Activated CD8-positive, alpha-beta memory T cell treated with anti-CD3 and anti-CD28 coated beads, Interleukin-2, amount 50 U/mL, for 24 hours (primary cell): ENCODE measurements around the gene PRR30.

Experiments
- DNase-seq: peaks from one replicate; pipeline ENCODE4 v3.0.0-alpha.2; 2020; ENCODE audit errors: extremely low read depth

Gene PRR30

DNA sequence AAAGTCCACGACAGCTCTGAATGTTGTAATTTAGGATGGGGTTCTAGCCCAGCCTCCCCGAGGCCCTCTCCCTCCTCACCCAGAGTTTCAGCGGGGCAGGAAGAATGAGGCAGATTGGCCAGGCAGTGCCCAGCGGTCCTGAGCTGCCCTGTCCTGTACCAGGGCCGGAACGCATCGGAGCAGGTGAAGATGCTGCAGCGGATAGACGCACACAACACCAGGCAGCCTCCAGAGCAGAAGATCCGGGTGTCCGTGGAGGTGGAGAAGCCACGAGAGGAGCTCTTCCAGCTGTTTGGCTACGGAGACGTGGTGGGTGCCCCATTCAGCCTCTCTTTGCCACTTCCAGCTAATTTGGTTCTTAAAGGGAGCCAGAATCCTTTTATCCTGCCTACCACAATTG, 41.9 kb downstream of the PRR30 start:
- DNase-seq: no peak

DNA sequence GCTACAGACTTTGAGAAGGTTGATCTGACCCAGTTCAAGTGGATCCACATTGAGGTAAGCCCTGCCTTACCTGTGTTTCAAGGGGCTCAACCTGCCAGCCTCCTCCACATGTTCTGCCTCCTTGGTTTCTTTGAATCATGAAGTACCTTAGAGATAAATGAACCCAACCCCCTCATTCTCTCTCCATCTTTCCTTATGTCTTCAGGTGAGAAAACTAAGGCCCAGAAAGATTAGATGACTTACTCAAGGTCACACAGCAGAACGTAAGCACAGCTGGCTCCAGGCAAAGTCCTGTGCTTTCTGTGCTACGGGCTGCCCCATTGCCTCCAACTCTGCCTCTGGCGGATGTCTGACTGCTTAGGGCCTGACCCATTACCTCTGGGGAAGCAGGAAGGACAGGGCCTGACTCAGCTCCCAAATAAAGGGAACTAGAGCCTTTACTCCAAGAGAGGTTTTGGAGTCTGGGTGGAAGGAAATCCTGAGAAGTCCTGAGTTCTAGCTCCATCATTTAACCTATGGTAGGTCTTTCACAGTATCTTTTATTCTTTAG, 42.4 kb downstream of the PRR30 start:
- no peak for DNase-seq

DNA sequence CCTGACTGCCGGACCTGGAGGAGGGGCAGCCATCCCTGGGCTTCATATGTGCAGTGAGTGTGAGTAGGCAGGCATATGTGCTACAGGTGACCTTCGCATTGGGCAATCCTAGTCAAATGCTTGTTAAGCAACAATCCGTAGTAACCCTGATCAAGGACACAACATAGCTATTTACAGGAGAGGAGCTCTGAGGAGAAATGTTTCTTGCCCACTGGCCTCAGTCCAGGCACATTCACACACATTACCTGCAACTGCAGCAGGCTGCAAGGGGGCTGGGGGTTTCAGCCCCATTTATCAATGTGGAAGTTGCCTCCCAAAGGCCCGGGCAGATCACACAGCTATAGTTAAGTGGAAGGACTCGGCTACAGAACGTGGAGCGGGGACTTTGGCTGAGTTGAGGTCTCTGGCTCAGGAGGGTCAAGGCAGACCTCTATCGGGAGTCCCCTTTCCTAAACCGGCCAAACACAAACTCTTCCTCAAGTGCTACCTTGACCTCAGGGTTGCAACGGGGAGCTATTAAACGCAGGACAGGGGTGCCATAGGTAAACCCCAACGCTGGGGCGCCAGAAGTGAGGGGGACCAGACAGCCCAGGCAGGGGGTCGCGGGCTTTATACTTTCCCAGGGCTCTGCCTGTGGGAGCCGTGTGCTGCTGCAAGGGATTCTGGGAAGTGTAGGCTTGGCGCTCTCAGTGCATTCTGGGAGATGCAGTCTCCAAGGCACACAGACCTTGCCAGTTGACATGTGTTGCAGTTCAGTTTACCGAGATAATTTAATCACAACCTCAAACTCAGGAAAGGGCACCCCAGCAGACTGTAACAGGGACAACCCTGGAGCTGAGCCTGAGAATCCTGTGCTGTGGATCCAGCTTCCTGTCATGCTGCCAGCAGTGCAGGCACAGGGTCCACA, 43.2 kb downstream of the PRR30 start:
- no peak for DNase-seq

DNA sequence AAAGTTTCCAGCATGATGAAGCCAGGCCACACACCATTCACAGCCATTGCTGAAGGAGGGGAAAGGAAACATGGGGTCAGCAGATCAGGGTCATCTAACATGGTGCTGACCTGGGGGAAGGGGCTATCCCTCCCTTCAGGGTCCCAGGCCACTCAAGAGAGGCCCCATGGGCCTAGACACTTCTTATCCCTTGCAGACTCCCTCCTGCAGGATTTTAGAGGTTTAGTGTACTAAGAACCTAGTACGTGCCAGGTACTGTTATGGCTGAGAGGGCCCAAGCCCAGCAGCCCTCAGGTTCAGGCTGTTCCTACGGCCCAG, 43.8 kb downstream of the PRR30 start:
- no peak for DNase-seq

DNA sequence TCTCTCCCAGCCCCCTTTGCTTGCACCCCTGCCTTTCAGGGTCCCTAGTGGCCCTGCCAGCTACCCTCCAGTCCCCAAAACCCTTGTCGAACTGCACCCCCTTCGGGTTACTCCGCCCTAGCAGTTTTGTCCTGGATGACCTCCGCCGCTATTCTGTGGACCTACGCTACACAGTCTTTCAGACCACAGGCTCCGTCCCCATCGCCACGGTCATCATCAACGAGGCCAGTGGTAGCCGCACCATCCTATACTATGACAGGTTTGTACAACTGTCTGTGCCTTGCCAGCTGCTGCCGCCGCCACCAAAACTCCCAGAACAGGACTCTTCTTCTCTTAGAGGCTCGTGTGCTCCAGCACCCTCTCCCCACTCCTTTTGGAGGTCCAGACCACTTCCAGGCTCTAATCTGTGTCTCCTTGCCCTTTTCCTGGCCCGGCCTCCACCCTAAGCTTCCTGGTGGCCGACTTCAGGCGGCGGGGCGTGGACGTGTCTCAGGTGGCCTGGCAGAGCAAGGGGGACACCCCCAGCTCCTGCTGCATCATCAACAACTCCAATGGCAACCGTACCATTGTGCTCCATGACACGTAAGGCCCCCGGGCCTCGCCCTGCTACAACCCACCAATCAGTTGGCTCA, 44.7 kb downstream of the PRR30 start:
- DNase-seq: no peak

DNA sequence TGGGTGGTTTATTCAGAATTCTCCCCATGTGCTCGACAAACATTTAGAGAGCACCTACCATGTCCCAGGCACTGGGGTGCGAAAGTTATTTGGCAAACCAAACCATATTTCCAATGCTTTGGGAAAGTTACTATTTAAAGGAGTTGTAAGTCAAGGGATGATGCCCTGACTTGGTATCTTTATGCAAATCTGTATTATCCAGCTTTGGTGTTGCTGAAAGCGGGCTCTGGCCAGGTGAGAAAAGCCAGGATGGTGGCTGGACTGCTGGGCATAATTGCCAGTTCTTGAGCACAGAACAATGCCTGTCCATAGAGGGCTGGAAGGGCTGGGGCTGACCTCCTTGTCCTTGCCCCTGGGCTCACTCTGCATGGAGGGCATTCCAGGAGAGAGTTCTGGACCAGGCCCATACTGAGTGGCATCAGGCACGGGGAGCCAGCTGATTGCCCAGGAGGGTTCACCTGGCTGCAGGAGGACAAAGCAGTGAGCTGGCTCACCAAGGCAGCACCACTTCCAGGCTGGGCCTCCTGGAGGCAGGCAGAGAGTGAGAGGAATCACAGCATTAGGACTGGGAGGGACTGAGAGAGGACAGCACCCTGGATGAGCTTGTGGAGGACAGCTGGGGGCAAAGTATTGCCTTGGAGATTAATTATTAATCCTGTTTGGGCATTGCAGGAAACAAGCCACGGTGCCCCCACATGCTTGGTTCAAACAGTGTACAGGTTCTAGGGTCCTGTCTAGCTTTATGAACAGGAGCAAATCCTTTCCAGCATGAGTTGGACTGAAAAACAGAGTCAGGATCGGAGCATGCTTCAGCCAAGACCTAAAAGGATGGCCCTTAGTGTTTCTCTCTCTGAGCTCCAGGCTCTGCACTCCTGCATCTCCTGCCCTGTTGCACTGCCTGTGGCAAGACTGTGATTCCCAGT, 45.5 kb downstream of the PRR30 start:
- DNase-seq: no peak

DNA sequence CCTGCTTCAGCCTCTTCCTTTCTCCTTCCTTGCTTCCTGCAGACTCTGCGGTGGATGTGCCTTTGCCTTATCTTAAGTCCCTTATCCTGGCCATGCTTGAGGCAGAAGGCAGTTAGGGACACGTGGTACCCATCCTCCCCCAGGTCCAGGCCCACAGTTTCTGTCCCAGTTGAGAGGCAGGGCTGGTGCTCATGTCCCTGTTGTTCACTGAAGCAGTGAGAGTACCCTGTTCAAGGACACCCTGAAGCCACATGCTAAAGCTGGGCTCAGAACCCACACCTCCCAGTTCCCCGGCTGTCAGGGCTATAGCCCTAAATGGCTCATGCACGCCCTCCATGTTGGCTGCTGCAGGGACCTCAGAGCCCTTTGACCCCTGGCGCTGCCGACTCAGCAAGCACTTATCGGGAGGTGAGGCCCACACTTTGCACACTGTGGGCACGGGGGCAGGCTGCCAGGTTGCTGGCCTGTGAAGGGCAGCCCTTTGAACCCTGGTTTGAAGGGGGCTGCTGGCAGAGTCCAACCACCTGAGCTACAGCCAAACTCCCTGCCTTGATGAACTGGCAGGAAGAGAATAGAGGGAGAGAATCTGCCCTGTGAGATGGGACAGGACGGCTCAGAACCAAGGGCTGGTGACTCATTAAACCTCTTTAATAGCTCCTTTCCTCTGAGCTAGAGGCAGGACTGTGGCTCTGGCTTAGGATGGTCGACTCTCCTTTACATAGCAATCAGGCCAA, 46.3 kb downstream of the PRR30 start:
- DNase-seq: no peak

DNA sequence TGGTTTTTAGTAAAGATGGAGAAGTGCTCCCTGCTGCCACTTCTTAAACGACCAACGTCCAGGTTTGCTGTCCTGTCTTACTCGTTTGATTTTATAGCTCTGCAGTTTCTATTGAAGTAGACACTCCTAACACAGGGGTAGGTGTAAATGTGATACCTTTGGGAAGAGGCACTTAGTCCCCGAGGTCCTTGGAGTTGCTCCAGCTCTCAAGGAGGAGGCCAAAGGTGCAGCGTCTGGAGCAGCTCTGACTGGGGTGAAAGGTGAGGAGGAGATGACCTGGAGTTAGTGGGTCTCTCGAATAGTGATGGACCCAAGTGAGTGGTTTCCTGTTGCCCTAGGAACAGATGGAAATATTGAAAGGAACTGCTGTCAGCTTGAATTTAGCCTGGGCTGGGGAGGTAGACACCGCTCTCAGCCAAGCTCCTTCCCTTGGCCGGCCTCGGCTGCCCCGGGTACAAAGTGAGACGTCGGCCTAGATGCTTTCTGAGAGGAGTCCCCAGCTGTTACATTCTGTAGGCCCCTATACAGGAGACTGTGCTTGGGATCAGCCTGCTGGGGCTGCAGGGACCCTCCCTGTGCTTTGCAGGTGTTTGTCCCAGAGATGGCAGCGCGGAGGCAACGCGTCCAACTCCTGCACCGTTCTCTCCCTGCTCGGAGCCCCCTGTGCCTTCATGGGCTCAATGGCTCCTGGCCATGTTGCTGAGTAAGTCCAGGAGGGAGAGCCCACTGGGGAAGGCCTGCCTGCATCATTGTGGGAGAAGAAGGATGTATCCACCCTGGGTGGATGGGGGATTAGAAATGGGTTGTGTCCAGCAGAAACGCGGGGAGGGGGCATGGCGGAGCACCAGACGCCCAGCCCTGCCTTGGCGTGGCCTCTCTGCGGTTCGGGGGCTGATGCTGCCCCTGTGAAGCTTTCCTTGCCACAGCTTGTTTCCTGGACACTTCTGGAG, 47.2 kb downstream of the PRR30 start:
- DNase-seq: no peak

DNA sequence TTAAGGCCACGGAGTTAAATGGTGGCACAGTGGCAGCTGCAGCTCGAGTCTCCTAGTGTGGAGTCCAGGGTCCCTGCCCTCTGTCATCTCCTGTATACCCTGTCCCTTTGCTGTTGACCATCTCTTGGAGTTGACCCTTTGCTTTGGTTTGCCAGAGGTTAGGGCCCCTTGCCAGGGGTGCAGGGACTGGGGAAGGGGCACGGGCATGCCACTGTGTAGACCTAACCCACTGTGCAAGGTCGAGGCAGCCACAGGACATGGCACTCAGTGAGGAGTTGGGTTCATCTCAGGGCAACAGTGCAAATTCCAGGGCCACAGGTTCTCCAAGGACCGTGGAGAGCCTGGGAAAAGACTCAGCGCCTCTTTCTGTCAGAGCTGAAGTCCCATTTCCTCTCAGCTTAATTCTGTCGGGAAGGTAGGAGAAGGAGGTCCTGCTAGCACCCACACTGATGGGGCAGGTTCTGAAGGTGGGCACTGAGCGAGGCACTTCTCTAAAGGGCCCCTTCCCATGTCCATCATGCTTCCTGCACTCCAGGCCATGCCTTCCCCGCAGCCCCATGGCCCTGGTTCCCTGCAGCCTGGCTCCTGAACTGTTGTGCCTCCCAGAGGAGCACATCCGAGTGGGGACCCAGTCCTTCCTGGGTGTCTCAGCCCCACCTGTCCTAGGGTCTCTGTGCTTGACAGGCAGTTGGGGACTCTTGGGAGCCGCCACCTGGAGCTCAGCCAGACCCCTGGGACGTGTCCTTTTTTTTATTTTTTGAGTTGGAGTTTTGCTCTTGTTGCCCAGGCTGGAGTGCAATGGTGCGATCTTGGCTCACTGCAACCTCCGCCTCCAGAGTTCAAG, 49.9 kb downstream of the PRR30 start:
- no peak for DNase-seq

DNA sequence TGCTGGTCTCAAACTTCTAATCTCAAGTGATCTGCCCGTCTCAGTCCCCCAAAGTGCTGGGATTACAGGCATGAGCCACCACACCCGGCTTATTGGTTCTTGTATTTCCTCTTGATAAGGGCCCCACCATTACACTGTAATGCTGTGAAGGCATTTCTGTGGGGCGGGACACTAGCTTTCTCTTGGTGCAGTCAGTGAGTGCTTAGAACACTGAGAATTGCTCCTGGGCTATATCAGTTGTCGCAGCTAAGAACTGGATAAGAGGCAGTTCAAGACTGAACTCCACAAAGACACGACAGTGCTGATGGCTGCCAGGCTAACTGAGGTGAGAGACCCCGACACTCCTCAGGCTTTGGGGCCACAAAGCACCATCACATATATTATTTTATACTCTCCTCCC, 50.6 kb downstream of the PRR30 start:
- DNase-seq: no peak

DNA sequence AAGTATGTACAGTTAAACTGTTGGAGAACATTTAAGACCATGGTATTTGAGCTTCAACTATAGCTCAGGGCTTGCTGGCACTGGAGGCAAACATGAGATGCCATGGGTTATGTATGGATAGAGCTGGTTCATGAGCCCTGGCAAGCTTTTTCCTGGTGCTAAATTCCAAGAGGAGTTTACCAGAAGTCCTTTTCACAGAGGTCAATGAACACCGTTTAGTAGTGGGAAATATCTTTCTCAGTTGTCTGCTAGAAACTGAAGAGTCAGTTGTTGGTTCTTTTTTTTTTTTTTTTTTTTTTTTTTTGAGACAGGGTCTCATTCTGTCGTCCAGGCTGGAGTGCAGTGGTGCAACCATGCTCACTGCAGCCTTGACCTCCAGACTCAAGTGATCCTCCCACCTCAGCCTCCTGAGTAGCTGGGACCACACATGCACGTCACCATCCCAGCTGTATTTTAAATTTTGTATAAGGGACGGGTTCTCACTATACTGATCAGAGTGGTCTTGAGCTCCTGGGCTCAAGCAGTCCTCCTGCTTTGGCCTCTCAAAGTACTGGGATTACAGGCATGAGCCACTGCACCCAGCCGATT, 51.3 kb downstream of the PRR30 start:
- no peak for DNase-seq
